ENCODE data around the gene HOPX.
"Not testable (repeated sequence)": the region's sequence is repeated elsewhere in the genome, so short reads cannot be mapped to it uniquely, and the experiment has no call there.

Gene HOPX

DNA sequence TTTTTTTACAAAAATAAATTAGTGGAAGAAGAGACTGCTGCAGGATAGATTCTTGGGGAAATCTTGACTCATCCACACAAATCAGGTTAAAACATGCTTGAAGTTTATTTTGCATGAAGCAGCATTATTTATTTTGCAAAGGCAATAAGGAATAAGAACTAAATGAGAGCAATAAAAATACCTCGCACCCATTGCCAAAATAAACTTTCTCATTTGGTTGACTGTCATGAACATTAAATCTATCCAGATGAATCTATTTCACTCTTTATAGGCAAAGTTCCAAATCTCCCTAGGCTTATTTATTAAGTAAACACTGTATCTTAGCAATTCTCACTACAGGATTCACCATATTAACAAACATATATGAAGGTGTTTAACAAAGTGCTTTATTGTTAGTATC is 58.9 kb downstream of the HOPX start:
- DNase-seq = no peak

- DNase-seq = no peak
Observed at GRCh38 chr4:56619816-56620215, 61.3 kb downstream of the HOPX start.

- no peak for DNase-seq
Observed at GRCh38 chr4:56619160-56619559, 61.9 kb downstream of the HOPX start.

DNA sequence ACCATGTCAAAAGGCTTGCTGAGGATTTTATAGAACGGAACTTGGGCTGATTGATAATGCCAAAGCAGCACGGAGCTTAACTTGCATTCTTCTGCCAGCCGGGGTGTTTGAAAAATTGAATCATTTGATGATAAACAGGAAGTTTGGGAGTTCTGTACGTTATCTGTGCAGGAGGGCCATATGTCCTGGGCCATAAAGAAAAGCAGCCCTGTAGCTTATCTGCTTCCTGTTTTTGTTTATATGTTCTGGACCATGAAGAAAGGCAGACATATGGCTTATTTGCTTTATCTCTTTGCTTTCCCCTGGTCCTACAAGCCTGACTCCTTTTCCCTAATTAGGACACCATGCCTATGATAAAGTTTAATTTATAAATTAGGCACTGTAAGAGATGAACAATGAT is 62.4 kb downstream of the HOPX start:
- DNase-seq = no peak

DNA sequence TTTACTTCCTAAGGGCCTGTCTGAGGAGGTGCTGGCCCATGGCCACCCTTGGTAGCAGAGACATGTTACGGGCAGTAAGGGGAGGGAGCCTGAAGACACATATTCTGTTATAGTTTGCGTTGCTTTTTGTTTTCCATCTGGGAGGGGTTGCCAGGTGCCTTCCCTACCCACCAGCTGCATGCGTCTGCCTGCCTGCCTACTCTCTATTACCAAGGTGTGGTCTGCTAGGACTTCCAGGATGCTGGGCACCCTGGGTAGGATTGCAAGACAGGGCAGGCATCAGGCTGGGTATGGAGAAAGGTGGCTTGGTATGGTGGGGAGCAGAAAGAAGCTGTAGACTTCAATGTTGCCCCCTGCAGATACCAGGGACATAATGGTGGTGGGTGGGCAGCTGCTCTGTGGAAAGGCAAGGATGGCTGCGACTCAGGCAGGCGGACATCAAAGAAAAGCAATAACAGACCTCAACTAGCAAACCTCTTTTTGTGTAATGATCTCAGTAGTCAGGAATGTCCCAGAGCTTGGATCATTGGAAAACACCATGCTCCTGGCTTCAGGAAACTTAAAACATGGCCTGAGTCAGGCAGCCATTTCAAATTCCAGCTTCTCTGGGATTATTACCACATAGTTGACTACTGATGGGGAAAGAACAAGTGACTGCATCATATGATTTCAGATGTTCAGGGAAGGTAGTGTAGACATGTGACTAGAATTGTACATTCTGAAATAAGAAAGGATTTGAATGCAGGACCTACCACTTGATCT is 67.8 kb downstream of the HOPX start:
- no peak for DNase-seq

DNA sequence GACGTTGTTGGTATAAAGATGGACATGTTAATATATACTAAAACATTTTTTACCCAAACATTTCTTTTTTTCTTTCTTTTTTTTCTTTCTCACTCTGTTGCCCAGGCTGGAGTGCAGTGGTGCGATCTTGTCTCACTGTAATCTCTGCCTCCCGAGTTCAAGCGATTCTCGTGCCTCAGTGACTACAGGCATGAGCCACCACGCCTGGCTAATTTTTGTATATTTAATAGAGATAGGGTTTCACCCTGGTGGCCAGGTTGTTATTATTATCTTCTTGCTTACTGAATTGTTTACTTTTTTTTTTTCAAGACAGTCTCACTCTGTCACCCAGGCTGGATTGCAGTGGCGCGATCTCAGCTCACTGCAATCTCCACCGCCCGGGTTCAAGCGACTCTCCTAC is 68.8 kb downstream of the HOPX start:
- DNase-seq = no peak

GRCh38 chr4:56611501-56611900 is 69.6 kb downstream of the HOPX start:
- no peak for DNase-seq

DNA sequence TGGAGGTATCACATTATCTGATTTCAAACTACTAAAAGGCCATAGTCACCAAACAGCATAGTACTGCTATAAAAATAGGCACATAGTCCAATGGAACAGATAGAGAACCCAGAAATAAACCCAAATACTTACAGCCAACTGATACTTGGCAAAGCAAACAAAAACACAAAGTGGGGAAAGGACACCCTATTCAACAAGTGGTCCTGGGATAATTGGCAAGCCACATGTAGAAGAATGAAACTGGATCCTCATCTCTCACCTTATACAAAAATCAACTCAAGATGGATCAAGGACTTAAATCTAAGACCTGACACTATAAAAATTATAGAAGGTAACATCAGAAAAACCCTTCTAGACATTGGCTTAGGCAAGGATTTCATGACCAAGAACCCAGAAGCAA is 70.9 kb downstream of the HOPX start:
- not testable (repeated sequence) for DNase-seq

DNA sequence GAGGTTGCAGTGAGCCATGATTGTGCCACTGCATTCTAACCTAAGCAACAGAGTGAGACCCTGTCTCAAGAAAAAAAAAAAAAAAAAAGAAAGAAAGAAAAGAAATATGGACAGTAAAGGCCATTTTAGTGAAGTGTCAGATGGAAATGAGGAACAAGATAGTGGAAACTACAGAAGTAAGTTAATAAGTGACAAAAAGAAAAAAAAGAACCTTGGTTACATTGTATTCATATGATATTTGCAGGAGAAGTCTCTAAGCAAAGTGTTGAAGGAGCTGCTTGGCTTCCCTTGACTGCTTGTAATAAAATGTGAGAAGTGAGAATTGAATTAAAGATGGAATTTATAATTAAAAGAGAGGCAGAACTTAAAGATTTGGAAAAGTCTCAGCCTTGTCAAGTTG is 73.2 kb downstream of the HOPX start:
- no peak for DNase-seq

DNA sequence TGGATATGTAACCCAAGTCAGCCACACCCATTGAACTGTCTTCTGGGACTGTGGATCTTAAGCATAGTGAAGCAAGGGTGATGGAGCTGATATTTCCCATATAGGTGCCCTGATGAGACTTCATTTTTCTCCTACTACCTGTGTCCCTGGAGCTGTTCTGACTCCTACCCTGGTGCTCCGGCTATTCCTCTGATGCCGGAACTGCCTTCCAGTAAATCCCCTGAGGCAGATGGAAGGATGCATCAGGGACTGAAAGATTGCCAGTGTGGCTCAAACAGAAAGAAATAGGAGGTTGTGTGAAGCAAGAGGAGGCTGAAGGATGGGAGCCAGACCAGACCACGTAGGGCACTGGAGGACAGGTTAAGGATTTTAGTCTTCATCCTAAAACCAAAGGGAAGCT is 74.7 kb downstream of the HOPX start:
- DNase-seq = no peak

GRCh38 chr4:56605464-56605863 is 75.6 kb downstream of the HOPX start:
- DNase-seq = not testable (repeated sequence)

DNA sequence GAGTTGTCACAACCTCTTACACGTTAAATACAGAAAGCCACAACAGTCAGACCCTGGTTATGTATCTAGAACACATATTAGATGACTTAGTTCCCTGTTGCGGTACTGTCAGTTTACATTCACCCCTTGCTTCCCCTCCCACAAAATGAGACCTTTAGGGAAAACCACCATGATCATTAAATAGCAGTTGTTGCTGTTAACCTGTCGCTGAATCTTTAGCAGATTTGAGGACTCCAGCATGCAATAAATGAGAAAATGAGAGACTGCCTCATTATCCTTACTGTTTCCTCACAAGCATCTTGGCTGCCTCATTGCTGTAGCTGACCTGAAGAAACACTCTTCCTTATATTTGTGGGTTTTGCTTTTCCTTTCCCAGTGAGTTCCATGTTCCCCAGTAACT is 77.8 kb downstream of the HOPX start:
- no peak for DNase-seq

All from activated CD4-positive, alpha-beta T cell treated with anti-CD3 and anti-CD28 coated beads for 1 hour (primary cell).